PC-9 (cell line): ENCODE data around the gene RASGEF1B. TPM values are rescaled to one million over a fixed set of nuclear protein-coding genes. Genes with fewer than 3 reads are reported as not detected.

Experiments
- BruUV-seq: library from RNA; stranded (reverse); fragments of 400-500 nt; replicated peaks from 2 replicates; lab custom pipeline; 2021; lab: Mats Ljungman, UMichigan
- CTCF ChIA-PET: fragments of 300-600 bp; sonication (Branson Sonifier 250); formaldehyde crosslinking; loops from one replicate; lab custom pipeline; 2022; ENCODE audit warnings: antibody characterized with exemption; lab: Charles Lee
- POLR2A ChIA-PET: fragments of 300-600 bp; sonication (Branson Sonifier 250); formaldehyde crosslinking; loops from one replicate; lab custom pipeline; 2022; ENCODE audit warnings: antibody characterized with exemption; ENCODE audit not compliant: unreplicated experiment; lab: Charles Lee
- DNase-seq, 2 experiments: peaks; one replicate each; pipeline versions ENCODE4 v3.0.0 to v3.0.0-alpha.2; 2015 to 2022; ENCODE audit warnings: mixed read lengths in 1 of 2
- H2AFZ ChIP-seq: fragments of 200-600 bp; sonication (generic); 2 replicates; pipeline ENCODE4 v1.8.1; 2017; ENCODE audit warnings: antibody characterized with exemption
- H3F3A ChIP-seq: fragments of 200-600 bp; sonication (generic); 2 replicates; pipeline ENCODE4 v1.8.1; 2017; ENCODE audit warnings: antibody characterized with exemption, mild to moderate bottlenecking, low read depth; ENCODE audit not compliant: insufficient read depth
- H3K27ac ChIP-seq: fragments of 200-600 bp; sonication (generic); 2 replicates; pipeline ENCODE4 v1.6.1; 2016; ENCODE audit warnings: mixed run types
- H3K27me3 ChIP-seq: fragments of 200-600 bp; sonication (generic); 2 replicates; pipeline ENCODE4 v1.6.1; 2016; ENCODE audit warnings: low read depth, mixed run types; ENCODE audit not compliant: insufficient read depth
- H3K36me3 ChIP-seq: fragments of 200-600 bp; sonication (generic); 2 replicates; pipeline ENCODE4 v1.6.1; 2016; ENCODE audit warnings: low read depth, mixed run types
- H3K4me1 ChIP-seq: fragments of 200-600 bp; sonication (generic); replicated peaks from 2 replicates; pipeline ENCODE4 v1.6.1; 2016; ENCODE audit warnings: mixed run types; ENCODE audit not compliant: insufficient read depth
- H3K4me2 ChIP-seq: fragments of 200-600 bp; sonication (generic); 2 replicates; pipeline ENCODE4 v1.6.1; 2017; ENCODE audit warnings: mixed run types
- H3K4me3 ChIP-seq: fragments of 200-600 bp; sonication (generic); 2 replicates; pipeline ENCODE4 v1.6.1; 2016; ENCODE audit warnings: mixed run types
- H3K79me2 ChIP-seq: fragments of 200-600 bp; sonication (generic); 2 replicates; pipeline ENCODE4 v1.6.1; 2017; ENCODE audit warnings: low read depth, mixed run types
- H3K9me2 ChIP-seq: fragments of 200-600 bp; sonication (generic); 2 replicates; pipeline ENCODE4 v1.8.1; 2017; ENCODE audit warnings: mild to moderate bottlenecking; ENCODE audit not compliant: insufficient read depth
- H3K9me3 ChIP-seq: fragments of 200-600 bp; sonication (generic); 2 replicates; pipeline ENCODE4 v1.8.1; 2016; ENCODE audit warnings: low read depth; ENCODE audit not compliant: insufficient read depth
- H4K20me1 ChIP-seq: fragments of 200-600 bp; sonication (generic); 2 replicates; pipeline ENCODE4 v1.8.1; 2017; ENCODE audit not compliant: insufficient read depth
- EZH2 ChIP-seq: fragments of 200-600 bp; sonication (generic); IDR thresholded peaks from 2 replicates; pipeline ENCODE4 v1.8.0; 2017; ENCODE audit warnings: antibody characterized with exemption, low read depth
- intact Hi-C: fragments of 100-400 bp; cut with micrococcal nuclease; formaldehyde crosslinking; loops from one replicate; pipeline ENCODE4 v1.10.0; 2022; ENCODE audit not compliant: unreplicated experiment
- total RNA-seq: library from RNA; stranded (reverse); gene quantifications from 2 replicates; pipeline ENCODE4 v1.2.3, GENCODE V29; 2021
- TF ChIP-seq, protein P1 (sequence below): fragments of 200-600 bp; sonication (generic); conservative IDR thresholded peaks from 2 replicates; pipeline ENCODE4 v1.6.1; 2017; ENCODE audit warnings: mixed run types, antibody characterized with exemption, mild to moderate bottlenecking, moderate library complexity

RASGEF1B gene
- total RNA-seq, 1 experiment from 2014 or later: 1.0 TPM

- no peaks in the 10 kb centered on the region for H3F3A ChIP-seq
- CTCF ChIA-PET: no interaction called here
These were observed 32.7 kb upstream of the RASGEF1B start for GRCh38 chr4:81504112-81505003.

GRCh38 chr4:81503586-81503985 lies 31.9 kb upstream of the RASGEF1B start:
- DNase-seq: no peak
- no TSS peak for BruUV-seq
- Histone ChIP-seq H4K20me1 (no peaks in the 10 kb centered on the region), H3K36me3 (no peaks in the 10 kb centered on the region), H2AFZ (no peak overlapping the region), H3K27ac (no peak overlapping the region), H3F3A (no peaks in the 10 kb centered on the region), H3K9me3 (no peaks in the 10 kb centered on the region), H3K4me1 (no peaks in the 10 kb centered on the region), H3K4me3 (no peak overlapping the region), H3K79me2 (no peaks in the 10 kb centered on the region), H3K4me2 (no peak overlapping the region), H3K27me3 (no peaks in the 10 kb centered on the region), H3K9me2 (no peaks in the 10 kb centered on the region)
- no peak for TF ChIP-seq EZH2
- TF ChIP-seq, protein P1, sequence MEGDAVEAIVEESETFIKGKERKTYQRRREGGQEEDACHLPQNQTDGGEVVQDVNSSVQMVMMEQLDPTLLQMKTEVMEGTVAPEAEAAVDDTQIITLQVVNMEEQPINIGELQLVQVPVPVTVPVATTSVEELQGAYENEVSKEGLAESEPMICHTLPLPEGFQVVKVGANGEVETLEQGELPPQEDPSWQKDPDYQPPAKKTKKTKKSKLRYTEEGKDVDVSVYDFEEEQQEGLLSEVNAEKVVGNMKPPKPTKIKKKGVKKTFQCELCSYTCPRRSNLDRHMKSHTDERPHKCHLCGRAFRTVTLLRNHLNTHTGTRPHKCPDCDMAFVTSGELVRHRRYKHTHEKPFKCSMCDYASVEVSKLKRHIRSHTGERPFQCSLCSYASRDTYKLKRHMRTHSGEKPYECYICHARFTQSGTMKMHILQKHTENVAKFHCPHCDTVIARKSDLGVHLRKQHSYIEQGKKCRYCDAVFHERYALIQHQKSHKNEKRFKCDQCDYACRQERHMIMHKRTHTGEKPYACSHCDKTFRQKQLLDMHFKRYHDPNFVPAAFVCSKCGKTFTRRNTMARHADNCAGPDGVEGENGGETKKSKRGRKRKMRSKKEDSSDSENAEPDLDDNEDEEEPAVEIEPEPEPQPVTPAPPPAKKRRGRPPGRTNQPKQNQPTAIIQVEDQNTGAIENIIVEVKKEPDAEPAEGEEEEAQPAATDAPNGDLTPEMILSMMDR: no peak
- ChIA-PET CTCF (no interaction called here), POLR2A (no interaction called here)
- intact Hi-C loops: no loop called here

More at GRCh38 chr4:81504112-81505003, 32.7 kb upstream of the RASGEF1B start:
- no peaks in the 10 kb centered on the region for H3K79me2 ChIP-seq
- no peaks in the 10 kb centered on the region for H3K9me3 ChIP-seq
- intact Hi-C loops: no loop called here
- no peaks in the 10 kb centered on the region for H3K4me1 ChIP-seq
- POLR2A ChIA-PET: no interaction called here
- no peaks in the 10 kb centered on the region for H3K9me2 ChIP-seq
- TF ChIP-seq EZH2: no peak
- H3K36me3 ChIP-seq: no peaks in the 10 kb centered on the region
- no TSS peak for BruUV-seq
- H3K4me2 ChIP-seq: no peak overlapping the region
- H3K27me3 ChIP-seq: no peaks in the 10 kb centered on the region
- no peak for DNase-seq
- no peak overlapping the region for H3K27ac ChIP-seq
- no peaks in the 10 kb centered on the region for H4K20me1 ChIP-seq
- H3K4me3 ChIP-seq: no peak overlapping the region
- no peak overlapping the region for H2AFZ ChIP-seq

DNA sequence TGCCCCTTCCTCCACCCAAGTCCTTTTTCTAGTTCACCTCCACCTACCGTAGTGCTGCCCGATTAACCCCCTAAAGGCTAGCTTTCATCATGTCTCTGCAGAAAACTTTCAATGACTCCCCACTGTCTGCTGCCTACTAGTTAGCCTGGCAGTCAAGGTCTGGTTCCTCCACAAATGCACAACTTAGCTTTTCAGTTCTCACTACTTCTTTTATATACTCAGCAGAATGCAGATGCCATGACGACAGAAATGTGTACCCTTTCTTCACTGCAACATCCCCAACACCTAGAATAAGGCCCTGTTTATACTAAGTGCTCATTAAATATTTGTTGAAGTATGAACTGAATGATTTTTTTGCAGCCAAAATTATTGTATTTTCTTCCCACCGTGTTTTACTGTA lies 30.9 kb upstream of the RASGEF1B start:
- H3K9me2 ChIP-seq: no peaks in the 10 kb centered on the region
- no peaks in the 10 kb centered on the region for H4K20me1 ChIP-seq
- no peak overlapping the region for H3K4me3 ChIP-seq
- H3K4me2 ChIP-seq: no peak overlapping the region
- H3K4me1 ChIP-seq: no peaks in the 10 kb centered on the region
- TF ChIP-seq, protein P1: no peak
- TF ChIP-seq EZH2: no peak
- H3K79me2 ChIP-seq: no peaks in the 10 kb centered on the region
- no peaks in the 10 kb centered on the region for H3K9me3 ChIP-seq
- no peaks in the 10 kb centered on the region for H3F3A ChIP-seq
- DNase-seq: no peak
- no peaks in the 10 kb centered on the region for H3K36me3 ChIP-seq
- no peaks in the 10 kb centered on the region for H3K27me3 ChIP-seq
- BruUV-seq: no TSS peak
- no peak overlapping the region for H3K27ac ChIP-seq
- CTCF ChIA-PET: no interaction called here
- intact Hi-C loops: no loop called here
- POLR2A ChIA-PET: no interaction called here
- no peak overlapping the region for H2AFZ ChIP-seq
